Neural progenitor cell (in vitro differentiated cells): ENCODE data around the gene DPAGT1. TPM values are rescaled to one million over a fixed set of nuclear protein-coding genes. Genes with fewer than 3 reads are reported as not detected.
A peak's percentile ranks its signal among the peaks of the same experiment; 100 is the strongest.
"Not testable (repeated sequence)": the region's sequence is repeated elsewhere in the genome, so short reads cannot be mapped to it uniquely, and the experiment has no call there.

Experiments used
- DNase-seq: peaks from one replicate; pipeline ENCODE4 v3.0.0-alpha.2; 2016; ENCODE audit warnings: low spot score
- H2AFZ ChIP-seq: fragments of 200-600 bp; sonication (generic); replicated peaks from 2 replicates; pipeline ENCODE4 v1.6.1; 2016; ENCODE audit warnings: antibody characterized with exemption
- H3F3A ChIP-seq: fragments of 200-600 bp; sonication (generic); 2 replicates; pipeline ENCODE4 v1.6.1; 2016; ENCODE audit warnings: antibody characterized with exemption, low read depth
- H3K27ac ChIP-seq: fragments of 200-600 bp; sonication (generic); 2 replicates; pipeline ENCODE4 v1.5.1; 2016; ENCODE audit warnings: mild to moderate bottlenecking
- H3K27me3 ChIP-seq: fragments of 200-600 bp; sonication (generic); 2 replicates; pipeline ENCODE4 v1.6.1; 2016; ENCODE audit warnings: mild to moderate bottlenecking, moderate library complexity
- H3K36me3 ChIP-seq: fragments of 200-600 bp; sonication (generic); 2 replicates; pipeline ENCODE4 v1.5.1; 2016
- H3K4me1 ChIP-seq: fragments of 200-600 bp; sonication (generic); 2 replicates; pipeline ENCODE4 v1.6.1; 2016; ENCODE audit warnings: mixed run types
- H3K4me2 ChIP-seq: fragments of 200-600 bp; sonication (generic); 2 replicates; pipeline ENCODE4 v1.6.1; 2016
- H3K4me3 ChIP-seq: fragments of 200-600 bp; sonication (generic); 2 replicates; pipeline ENCODE4 v1.5.1; 2016
- H3K79me2 ChIP-seq: fragments of 200-600 bp; sonication (generic); 2 replicates; pipeline ENCODE4 v1.6.1; 2016; ENCODE audit warnings: low read depth
- H3K9ac ChIP-seq: fragments of 200-600 bp; sonication (generic); 2 replicates; pipeline ENCODE4 v1.6.1; 2016
- H3K9me3 ChIP-seq: fragments of 200-600 bp; sonication (generic); 2 replicates; pipeline ENCODE4 v1.5.1; 2016; ENCODE audit warnings: low read depth
- H4K20me1 ChIP-seq: fragments of 200-600 bp; sonication (generic); 2 replicates; pipeline ENCODE4 v1.6.1; 2016; ENCODE audit warnings: low read depth
- H3K27ac Mint-ChIP-seq: 3 replicates; pipeline ENCODE4 v1.8.0; 2021; ENCODE audit warnings: mixed read lengths
- H3K27me3 Mint-ChIP-seq: 2 replicates; pipeline ENCODE4 v1.8.0; 2022; ENCODE audit warnings: low read depth, mild to moderate bottlenecking, inconsistent platforms, moderate library complexity, mixed read lengths; ENCODE audit not compliant: insufficient read depth
- H3K36me3 Mint-ChIP-seq: 3 replicates; pipeline ENCODE4 v1.8.0; 2021; ENCODE audit warnings: mixed read lengths
- H3K4me1 Mint-ChIP-seq: 3 replicates; pipeline ENCODE4 v1.8.0; 2021; ENCODE audit warnings: mixed read lengths
- H3K4me3 Mint-ChIP-seq: 3 replicates; pipeline ENCODE4 v1.8.0; 2021; ENCODE audit warnings: mild to moderate bottlenecking, moderate library complexity, mixed read lengths
- H3K9me3 Mint-ChIP-seq: 3 replicates; pipeline ENCODE4 v1.8.0; 2020; ENCODE audit warnings: mixed read lengths
- EZH2 ChIP-seq: fragments of 200-600 bp; sonication (generic); IDR thresholded peaks from 2 replicates; pipeline ENCODE4 v1.6.1; 2017; ENCODE audit warnings: antibody characterized with exemption, mild to moderate bottlenecking, moderate library complexity
- EZH2phosphoT487 ChIP-seq: fragments of 200-600 bp; sonication (generic); IDR thresholded peaks from 2 replicates; pipeline ENCODE4 v1.6.1; 2017; ENCODE audit warnings: antibody characterized with exemption
- total RNA-seq: library from RNA; depleted of rRNA; stranded (reverse); fragments of >200 nt; gene quantifications from 2 replicates; pipeline ENCODE4 v1.2.3, GENCODE V29; 2015; ENCODE audit warnings: low replicate concordance
- TF ChIP-seq, protein P1 (sequence below): fragments of 200-600 bp; sonication (generic); IDR thresholded peaks from 2 replicates; pipeline ENCODE4 v1.5.1; 2017; ENCODE audit warnings: antibody characterized with exemption, mild to moderate bottlenecking

Gene DPAGT1
- total RNA-seq, 1 donor from 2014 or later: 13.4 TPM

DNA sequence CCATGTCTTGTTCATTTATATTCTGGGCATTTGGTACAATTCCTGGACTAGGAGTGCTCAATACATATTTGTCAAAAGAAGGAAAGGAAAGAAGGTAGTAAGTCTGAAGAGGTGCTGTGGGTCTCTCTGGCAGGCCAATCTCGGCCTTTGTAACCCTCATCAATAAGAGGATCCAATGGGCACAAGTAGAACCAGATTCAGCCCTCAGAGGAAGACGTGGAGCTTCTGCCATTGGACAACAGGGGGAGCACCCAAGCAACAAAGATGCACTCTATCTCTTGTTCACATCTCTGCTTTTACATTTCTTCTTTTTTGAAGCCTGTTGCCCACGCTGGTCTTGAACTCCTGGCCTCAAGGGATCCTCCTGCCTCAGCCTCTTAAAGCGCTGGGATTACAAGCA lies 36.3 kb downstream of the DPAGT1 start:
- TF ChIP-seq, protein P1, sequence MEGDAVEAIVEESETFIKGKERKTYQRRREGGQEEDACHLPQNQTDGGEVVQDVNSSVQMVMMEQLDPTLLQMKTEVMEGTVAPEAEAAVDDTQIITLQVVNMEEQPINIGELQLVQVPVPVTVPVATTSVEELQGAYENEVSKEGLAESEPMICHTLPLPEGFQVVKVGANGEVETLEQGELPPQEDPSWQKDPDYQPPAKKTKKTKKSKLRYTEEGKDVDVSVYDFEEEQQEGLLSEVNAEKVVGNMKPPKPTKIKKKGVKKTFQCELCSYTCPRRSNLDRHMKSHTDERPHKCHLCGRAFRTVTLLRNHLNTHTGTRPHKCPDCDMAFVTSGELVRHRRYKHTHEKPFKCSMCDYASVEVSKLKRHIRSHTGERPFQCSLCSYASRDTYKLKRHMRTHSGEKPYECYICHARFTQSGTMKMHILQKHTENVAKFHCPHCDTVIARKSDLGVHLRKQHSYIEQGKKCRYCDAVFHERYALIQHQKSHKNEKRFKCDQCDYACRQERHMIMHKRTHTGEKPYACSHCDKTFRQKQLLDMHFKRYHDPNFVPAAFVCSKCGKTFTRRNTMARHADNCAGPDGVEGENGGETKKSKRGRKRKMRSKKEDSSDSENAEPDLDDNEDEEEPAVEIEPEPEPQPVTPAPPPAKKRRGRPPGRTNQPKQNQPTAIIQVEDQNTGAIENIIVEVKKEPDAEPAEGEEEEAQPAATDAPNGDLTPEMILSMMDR: peak; percentile 53
- no peak for TF ChIP-seq EZH2
- Histone ChIP-seq H3K9me3 (no peaks in the 10 kb centered on the region), H3K79me2 (peaks cover 16% of the 10 kb centered on the region), H3K27ac (no peak overlapping the region), H3K27me3 (no peaks in the 10 kb centered on the region), H4K20me1 (no peaks in the 10 kb centered on the region), H3K4me3 (no peak overlapping the region), H3K36me3 (no peaks in the 10 kb centered on the region), H3K4me2 (no peak overlapping the region), H3F3A (peaks cover 15% of the 10 kb centered on the region), H3K9ac (no peak overlapping the region), H3K4me1 (no peaks in the 10 kb centered on the region), H2AFZ (no peak overlapping the region)
- DNase-seq: peak; percentile 43
- peaks cover 12% of the 10 kb centered on the region for H3K4me1 Mint-ChIP-seq
- H3K27me3 Mint-ChIP-seq: peaks cover 4% of the 10 kb centered on the region
- H3K27ac Mint-ChIP-seq: no peak overlapping the region
- H3K4me3 Mint-ChIP-seq: peak overlapping the region; percentile 47
- H3K36me3 Mint-ChIP-seq: peaks cover 4% of the 10 kb centered on the region
- H3K9me3 Mint-ChIP-seq: no peaks in the 10 kb centered on the region

DNA sequence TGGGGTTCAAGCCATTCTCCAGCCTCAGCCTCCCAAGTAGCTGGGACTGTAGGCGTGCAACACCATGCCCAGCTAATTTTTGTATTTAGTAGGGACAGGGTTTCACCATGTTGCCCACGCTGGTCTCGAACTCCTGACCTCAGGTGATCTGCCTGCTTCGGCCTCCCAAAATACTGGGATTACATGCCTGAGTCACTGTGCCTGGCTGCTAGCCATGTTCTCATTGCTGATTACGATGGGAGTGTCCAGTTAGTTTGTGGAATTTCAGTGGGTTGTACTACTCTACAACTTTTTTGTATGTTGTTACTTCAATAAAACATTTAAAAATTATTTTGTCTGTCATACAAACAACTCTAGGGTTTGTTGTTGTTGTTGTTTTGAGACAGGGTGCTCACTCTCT lies 38.9 kb downstream of the DPAGT1 start:
- peaks cover 2% of the 10 kb centered on the region for H3K36me3 Mint-ChIP-seq
- Histone ChIP-seq H3K27ac (no peak overlapping the region), H3K9ac (no peak overlapping the region), H2AFZ (no peak overlapping the region), H3K9me3 (no peaks in the 10 kb centered on the region), H3K79me2 (peaks cover 8% of the 10 kb centered on the region), H3K4me2 (no peak overlapping the region), H3K36me3 (no peaks in the 10 kb centered on the region), H3F3A (peaks cover 15% of the 10 kb centered on the region), H3K27me3 (no peaks in the 10 kb centered on the region), H3K4me1 (peaks cover 6% of the 10 kb centered on the region), H3K4me3 (no peak overlapping the region), H4K20me1 (no peaks in the 10 kb centered on the region)
- H3K9me3 Mint-ChIP-seq: no peaks in the 10 kb centered on the region
- peaks cover 16% of the 10 kb centered on the region for H3K4me1 Mint-ChIP-seq
- no peak overlapping the region for H3K4me3 Mint-ChIP-seq
- H3K27ac Mint-ChIP-seq: no peak overlapping the region
- TF ChIP-seq EZH2phosphoT487: no peak
- TF ChIP-seq EZH2: no peak
- TF ChIP-seq, protein P1: no peak
- no peak for DNase-seq
- H3K27me3 Mint-ChIP-seq: peaks cover 2% of the 10 kb centered on the region

DNA sequence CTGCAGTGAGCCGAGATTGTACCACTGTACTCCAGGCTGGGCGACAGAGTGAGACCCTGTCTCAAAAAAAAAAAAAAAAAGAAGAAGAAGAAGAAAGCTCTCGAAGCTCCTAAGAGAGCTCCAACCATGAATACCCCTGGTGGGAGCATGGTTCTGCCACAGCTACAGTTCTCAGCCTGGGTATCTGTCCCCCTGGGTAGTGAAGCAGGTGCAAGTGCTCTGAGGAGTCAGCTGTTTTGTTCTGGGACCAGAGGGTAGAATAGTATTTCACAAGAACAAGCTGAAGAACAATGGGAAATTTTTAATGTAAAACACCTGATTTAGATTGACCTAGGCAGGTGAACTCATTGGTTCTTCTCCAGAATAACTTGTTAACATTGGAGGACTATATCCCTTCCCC lies 40.4 kb downstream of the DPAGT1 start:
- DNase-seq: no peak
- peaks cover 2% of the 10 kb centered on the region for H4K20me1 ChIP-seq
- no peak for TF ChIP-seq EZH2
- no peak for TF ChIP-seq EZH2phosphoT487
- TF ChIP-seq, protein P1: no peak
- Mint-ChIP-seq H3K4me3 (no peak overlapping the region), H3K9me3 (no peaks in the 10 kb centered on the region), H3K4me1 (peaks cover 13% of the 10 kb centered on the region), H3K27me3 (peaks cover 2% of the 10 kb centered on the region), H3K36me3 (peaks cover 2% of the 10 kb centered on the region), H3K27ac (no peak overlapping the region)
- H3K4me1 ChIP-seq: peaks cover 6% of the 10 kb centered on the region
- H3F3A ChIP-seq: peaks cover 16% of the 10 kb centered on the region
- H3K36me3 ChIP-seq: no peaks in the 10 kb centered on the region
- peaks cover 14% of the 10 kb centered on the region for H3K79me2 ChIP-seq
- H3K9me3 ChIP-seq: no peaks in the 10 kb centered on the region
- H3K27ac ChIP-seq: no peak overlapping the region
- H3K27me3 ChIP-seq: no peaks in the 10 kb centered on the region
- H3K4me3 ChIP-seq: no peak overlapping the region
- H3K9ac ChIP-seq: no peak overlapping the region
- no peak overlapping the region for H2AFZ ChIP-seq
- no peak overlapping the region for H3K4me2 ChIP-seq

DNA sequence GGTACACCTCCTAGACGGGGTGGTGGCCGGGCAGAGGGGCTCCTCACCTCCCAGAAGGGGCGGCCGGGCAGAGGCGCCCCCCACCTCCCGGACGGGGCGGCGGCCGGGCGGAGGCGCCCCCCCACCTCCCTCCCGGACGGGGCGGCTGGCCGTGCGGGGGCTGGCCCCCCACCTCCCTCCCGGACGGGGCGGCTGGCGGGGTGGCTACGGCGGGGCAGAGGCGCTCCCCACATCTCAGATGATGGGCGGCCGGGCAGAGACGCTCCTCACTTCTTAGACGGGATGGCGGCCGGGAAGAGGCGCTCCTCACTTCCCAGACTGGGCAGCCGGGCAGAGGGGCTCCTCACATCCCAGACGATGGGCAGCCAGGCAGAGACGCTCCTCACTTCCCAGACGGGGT lies 42.5 kb downstream of the DPAGT1 start:
- not testable (repeated sequence) for H3K4me2 ChIP-seq, H3K27ac ChIP-seq, H3K27me3 Mint-ChIP-seq, H3K9me3 Mint-ChIP-seq, H2AFZ ChIP-seq, H3K4me1 ChIP-seq, H3K27me3 ChIP-seq, H3K36me3 ChIP-seq, H3K27ac Mint-ChIP-seq, DNase-seq, H3K9ac ChIP-seq, H3K9me3 ChIP-seq, H3K4me3 ChIP-seq
- Histone ChIP-seq H3K79me2 (peaks cover 36% of the 10 kb centered on the region), H4K20me1 (peaks cover 12% of the 10 kb centered on the region), H3F3A (peaks cover 16% of the 10 kb centered on the region)
- Mint-ChIP-seq H3K36me3 (peaks cover 13% of the 10 kb centered on the region), H3K4me3 (peak overlapping the region; percentile 73), H3K4me1 (peaks cover 18% of the 10 kb centered on the region)
